Keratinocyte (primary cell): ENCODE data around the gene FNDC8. TPM values are rescaled to one million over a fixed set of nuclear protein-coding genes. Genes with fewer than 3 reads are reported as not detected.

Experiments
- DNase-seq: peaks from one replicate; pipeline ENCODE4 v3.0.0-alpha.2; 2011; ENCODE audit warnings: low read depth, missing footprints, low spot score
- FAIRE-seq: peaks from 2 replicates; lab custom pipeline; 2011; peaks lifted over from hg19 to GRCh38; lab: Jason Lieb, UNC
- H2AFZ ChIP-seq: 2 replicates; pipeline ENCODE4 v1.6.0; 2012; ENCODE audit warnings: low read length, control low read depth, inconsistent platforms; ENCODE audit not compliant: control insufficient read depth
- H3K27ac ChIP-seq: 2 replicates; pipeline ENCODE4 v1.5.1; 2011; ENCODE audit warnings: low read length; ENCODE audit not compliant: control insufficient read depth, insufficient read depth
- H3K27me3 ChIP-seq: 3 replicates; pipeline ENCODE4 v1.6.0; 2011; ENCODE audit warnings: low read length; ENCODE audit not compliant: control insufficient read depth, insufficient read depth; ENCODE audit errors: extremely low read depth
- H3K36me3 ChIP-seq, 2 experiments: 2 replicates in 1 of 2; 3 replicates in 1 of 2; pipeline ENCODE4 v1.5.1; 2011; ENCODE audit warnings: low read length in 2 of 2, mild to moderate bottlenecking in 1 of 2; ENCODE audit not compliant: control insufficient read depth in 2 of 2, insufficient read depth in 2 of 2; ENCODE audit errors: extremely low read depth in 1 of 2
- H3K4me1 ChIP-seq: 3 replicates; pipeline ENCODE4 v1.5.1; 2011; ENCODE audit warnings: low read length; ENCODE audit not compliant: control insufficient read depth, insufficient read depth; ENCODE audit errors: extremely low read depth
- H3K4me2 ChIP-seq: 3 replicates; pipeline ENCODE4 v1.6.0; 2011; ENCODE audit warnings: low read depth, low read length; ENCODE audit not compliant: control insufficient read depth, insufficient read depth; ENCODE audit errors: extremely low read depth
- H3K4me3 ChIP-seq, 3 experiments: fragments of 200-600 bp in 1 of 3; sonication (generic) in 1 of 3; 2 replicates in 2 of 3; 3 replicates in 1 of 3; pipeline ENCODE4 v1.5.1; 2011 to 2016; ENCODE audit warnings: low read length in 3 of 3, mild to moderate bottlenecking in 3 of 3, control low read depth in 2 of 3, inconsistent platforms in 1 of 3, low read depth in 1 of 3, mixed read lengths in 1 of 3, mixed run types in 1 of 3, moderate library complexity in 1 of 3; ENCODE audit not compliant: control insufficient read depth in 2 of 3, insufficient read depth in 2 of 3; ENCODE audit errors: extremely low read depth in 1 of 3
- H3K79me2 ChIP-seq: 2 replicates; pipeline ENCODE4 v1.6.0; 2012; ENCODE audit warnings: low read length; ENCODE audit not compliant: control insufficient read depth, insufficient read depth
- H3K9ac ChIP-seq: 3 replicates; pipeline ENCODE4 v1.6.0; 2011; ENCODE audit warnings: low read length; ENCODE audit not compliant: control insufficient read depth, insufficient read depth; ENCODE audit errors: extremely low read depth
- H3K9me1 ChIP-seq: 3 replicates; pipeline ENCODE4 v1.6.0; 2011; ENCODE audit warnings: low read length; ENCODE audit not compliant: control insufficient read depth, insufficient read depth; ENCODE audit errors: extremely low read depth
- H3K9me3 ChIP-seq: 2 replicates; pipeline ENCODE4 v1.5.1; 2012; ENCODE audit warnings: low read depth, low read length; ENCODE audit not compliant: control insufficient read depth
- H4K20me1 ChIP-seq: 3 replicates; pipeline ENCODE4 v1.6.0; 2011; ENCODE audit warnings: low read length; ENCODE audit not compliant: control insufficient read depth, insufficient read depth; ENCODE audit errors: extremely low read depth
- EZH2 ChIP-seq: IDR thresholded peaks from one replicate; pipeline ENCODE4 v1.6.1; 2012; ENCODE audit warnings: inconsistent platforms, mild to moderate bottlenecking, low read length, moderate library complexity
- dilution Hi-C: fragments of 300-500 bp; cut with MboI; formaldehyde crosslinking; loops from one replicate; pipeline ENCODE4 v1.7.0; 2020; ENCODE audit warnings: low sequenced_read_pairs; ENCODE audit not compliant: extremely low pct_ligation_motif_present
- polyA plus RNA-seq, 5 experiments: library from polyadenylated mRNA; depleted of rRNA in 3 of 5; stranded (reverse) in 3 of 5; stranded (forward) in 1 of 5; unstranded in 1 of 5; fragments of >200 nt; gene quantifications; 1 replicate in 1 of 5; 2 replicates in 3 of 5; 3 replicates in 1 of 5; pipeline versions ENCODE4 v1.2.1 to v1.2.3, GENCODE V29; 2011 to 2012; ENCODE audit warnings: missing spikeins in 2 of 5, low read depth in 1 of 5, low replicate concordance in 1 of 5
- TF ChIP-seq, protein P1 (sequence below), 3 experiments: IDR thresholded peaks in 1 of 3; conservative IDR thresholded peaks in 1 of 3; optimal IDR thresholded peaks in 1 of 3; 2 replicates in 2 of 3; 3 replicates in 1 of 3; pipeline versions ENCODE3 to v1.5.1; 2011; ENCODE audit warnings: low read length in 3 of 3, mild to moderate bottlenecking in 3 of 3, moderate library complexity in 2 of 3, control low read depth in 1 of 3, inconsistent platforms in 1 of 3; ENCODE audit not compliant: insufficient read depth in 2 of 3; ENCODE audit errors: extremely low read depth in 1 of 3

FNDC8 gene
- polyA plus RNA-seq, 1 donor (not counting 4 experiments of a cell fraction or from before 2014, with no cell fraction given), result not detected

- dilution Hi-C loops, result no loop called here
- H3K9me1 ChIP-seq, result peaks cover 2% of the 10 kb centered on the region
- H3K36me3 ChIP-seq, result peaks cover 13 to 36% of the 10 kb centered on the region in 2 experiments
- DNase-seq, result no peak
- H3K4me2 ChIP-seq, result no peak overlapping the region
- FAIRE-seq, result no peak
- no peak overlapping the region for H3K9ac ChIP-seq
- H3K4me3 ChIP-seq, result no peak overlapping the region
- H3K4me1 ChIP-seq, result no peaks in the 10 kb centered on the region
- no peaks in the 10 kb centered on the region for H3K9me3 ChIP-seq
- TF ChIP-seq, protein P1, sequence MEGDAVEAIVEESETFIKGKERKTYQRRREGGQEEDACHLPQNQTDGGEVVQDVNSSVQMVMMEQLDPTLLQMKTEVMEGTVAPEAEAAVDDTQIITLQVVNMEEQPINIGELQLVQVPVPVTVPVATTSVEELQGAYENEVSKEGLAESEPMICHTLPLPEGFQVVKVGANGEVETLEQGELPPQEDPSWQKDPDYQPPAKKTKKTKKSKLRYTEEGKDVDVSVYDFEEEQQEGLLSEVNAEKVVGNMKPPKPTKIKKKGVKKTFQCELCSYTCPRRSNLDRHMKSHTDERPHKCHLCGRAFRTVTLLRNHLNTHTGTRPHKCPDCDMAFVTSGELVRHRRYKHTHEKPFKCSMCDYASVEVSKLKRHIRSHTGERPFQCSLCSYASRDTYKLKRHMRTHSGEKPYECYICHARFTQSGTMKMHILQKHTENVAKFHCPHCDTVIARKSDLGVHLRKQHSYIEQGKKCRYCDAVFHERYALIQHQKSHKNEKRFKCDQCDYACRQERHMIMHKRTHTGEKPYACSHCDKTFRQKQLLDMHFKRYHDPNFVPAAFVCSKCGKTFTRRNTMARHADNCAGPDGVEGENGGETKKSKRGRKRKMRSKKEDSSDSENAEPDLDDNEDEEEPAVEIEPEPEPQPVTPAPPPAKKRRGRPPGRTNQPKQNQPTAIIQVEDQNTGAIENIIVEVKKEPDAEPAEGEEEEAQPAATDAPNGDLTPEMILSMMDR (optimal IDR thresholded peaks at IDR 0.05 in 1 of 3, IDR thresholded peaks at IDR 0.05 in 1 of 3, conservative IDR thresholded peaks at IDR 0.05 in 1 of 3; ENCODE audit: extremely low read depth in 1 of 3, insufficient read depth in 2 of 3, low read length in 3 of 3), result no peak
- no peak for TF ChIP-seq EZH2
- no peaks in the 10 kb centered on the region for H3K79me2 ChIP-seq
- H3K27me3 ChIP-seq, result no peaks in the 10 kb centered on the region
- no peak overlapping the region for H2AFZ ChIP-seq
- H3K27ac ChIP-seq, result no peak overlapping the region
- H4K20me1 ChIP-seq, result no peaks in the 10 kb centered on the region
Observed at GRCh38 chr17:35130392-35130791, 9.0 kb downstream of the FNDC8 start.

DNA sequence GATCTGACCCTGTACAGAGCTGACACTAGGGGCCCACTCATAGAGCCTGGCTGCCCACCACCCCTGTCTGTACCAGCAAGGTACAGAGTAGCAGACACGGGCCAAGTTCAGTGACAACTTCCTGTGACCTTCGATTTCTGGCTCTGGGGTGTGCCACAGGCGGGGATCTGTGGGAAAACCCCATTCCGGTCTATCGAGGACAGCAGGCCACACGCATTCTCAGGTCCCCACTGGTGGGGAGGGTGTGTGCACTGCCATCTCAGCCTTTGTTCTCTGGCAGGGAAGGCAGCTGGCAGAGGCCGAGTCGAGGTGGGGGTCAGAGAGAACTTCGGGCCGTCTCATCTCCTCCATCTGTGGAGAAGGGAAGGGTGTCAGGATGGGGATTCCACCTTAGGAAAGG, 10.7 kb downstream of the FNDC8 start:
- dilution Hi-C loops, result no loop called here
- no peak overlapping the region for H3K9ac ChIP-seq
- no peaks in the 10 kb centered on the region for H3K4me1 ChIP-seq
- no peak overlapping the region for H3K4me2 ChIP-seq
- no peak for DNase-seq
- peaks cover 2% of the 10 kb centered on the region for H3K9me1 ChIP-seq
- TF ChIP-seq EZH2, result no peak
- H4K20me1 ChIP-seq, result no peaks in the 10 kb centered on the region
- no peak overlapping the region for H3K4me3 ChIP-seq
- H3K79me2 ChIP-seq, result no peaks in the 10 kb centered on the region
- peaks cover 21 to 50% of the 10 kb centered on the region in 2 experiments for H3K36me3 ChIP-seq
- H2AFZ ChIP-seq, result no peak overlapping the region
- no peaks in the 10 kb centered on the region for H3K27me3 ChIP-seq
- FAIRE-seq, result no peak
- H3K9me3 ChIP-seq, result no peaks in the 10 kb centered on the region
- H3K27ac ChIP-seq, result no peak overlapping the region
